Measurements from ENCODE around the gene ZNF576. TPM values are rescaled to one million over a fixed set of nuclear protein-coding genes. Genes with fewer than 3 reads are reported as not detected.

ZNF576 gene
- total and polyA plus RNA-seq, 2 of the 13 experiments (the other 11 are each of a cell fraction or from before 2014, with no cell fraction given) = 7.2 to 9.6 TPM

- TF ChIP-seq TCF7 (IDR thresholded peaks at IDR 0.05; ENCODE audit: low read depth) (no peak), ZMYM3 (CRISPR knock-in tag; IDR thresholded peaks at IDR 0.05) (peak; percentile 51), ZNF616 (CRISPR knock-in tag; IDR thresholded peaks at IDR 0.05; ENCODE audit: low read depth) (no peak)
- TF ChIP-seq, protein P1, sequence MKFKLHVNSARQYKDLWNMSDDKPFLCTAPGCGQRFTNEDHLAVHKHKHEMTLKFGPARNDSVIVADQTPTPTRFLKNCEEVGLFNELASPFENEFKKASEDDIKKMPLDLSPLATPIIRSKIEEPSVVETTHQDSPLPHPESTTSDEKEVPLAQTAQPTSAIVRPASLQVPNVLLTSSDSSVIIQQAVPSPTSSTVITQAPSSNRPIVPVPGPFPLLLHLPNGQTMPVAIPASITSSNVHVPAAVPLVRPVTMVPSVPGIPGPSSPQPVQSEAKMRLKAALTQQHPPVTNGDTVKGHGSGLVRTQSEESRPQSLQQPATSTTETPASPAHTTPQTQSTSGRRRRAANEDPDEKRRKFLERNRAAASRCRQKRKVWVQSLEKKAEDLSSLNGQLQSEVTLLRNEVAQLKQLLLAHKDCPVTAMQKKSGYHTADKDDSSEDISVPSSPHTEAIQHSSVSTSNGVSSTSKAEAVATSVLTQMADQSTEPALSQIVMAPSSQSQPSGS (CRISPR knock-in tag; IDR thresholded peaks at IDR 0.05) = no peak
Measured at GRCh38 chr19:43634068-43634467, 37.7 kb downstream of the ZNF576 start (continued).

GRCh38 chr19:43634506-43634871 is 38.1 kb downstream of the ZNF576 start:
- in situ Hi-C loops (cut with HindIII; ENCODE audit: extremely low pct_ligation_motif_present, low pct_unique_long_range_greater_than_20kb) = no loop called here
- no peak for FAIRE-seq
- ChIA-PET POLR2A (interaction anchor here (0.6 to 2.3 kb wide), 6 partner anchors 10 to 171 kb away, joined by 3 to 20 read pairs (median 6); partner anchors contain the start of genes IRGQ and ZNF576), CTCF (ENCODE audit: low intra/inter-chr PET ratio, low total read pairs) (no interaction called here)
- Histone ChIP-seq H3K4me2 (ENCODE audit: low read depth, low read length) (peak overlapping the region; percentile 92), H3K4me1 (ENCODE audit: insufficient read depth, low read length) (peaks cover 57% of the 10 kb centered on the region), H2AFZ (ENCODE audit: low read length) (no peak overlapping the region), H3K4me3 (replicated peaks in 1 of 3; ENCODE audit: insufficient read depth in 1 of 3, low read depth in 2 of 3, low read length in 3 of 3) (peak overlapping the region; percentile 61 to 76 (median 67)), H4K20me1 (ENCODE audit: insufficient read depth, low read length) (no peaks in the 10 kb centered on the region), H3K27ac (ENCODE audit: extremely low read length, insufficient read depth, low read length) (peak overlapping the region; percentile 90), H3K36me3 (replicated peaks in 1 of 2; ENCODE audit: control insufficient read depth in 1 of 2, insufficient read depth in 2 of 2, low read length in 2 of 2) (no peaks in the 10 kb centered on the region), H3K9ac (ENCODE audit: insufficient read depth, low read depth, low read length) (peak overlapping the region; percentile 87), H3K9me3 (ENCODE audit: low read length) (no peaks in the 10 kb centered on the region), H3K27me3 (ENCODE audit: control insufficient read depth in 1 of 2, insufficient read depth in 2 of 2, low read length in 2 of 2) (no peaks in the 10 kb centered on the region), H3K79me2 (ENCODE audit: insufficient read depth, low read length) (no peaks in the 10 kb centered on the region)
- DNase-seq (ENCODE audit: low spot score) = no peak
- TF ChIP-seq KAT2B (IDR thresholded peaks at IDR 0.05; ENCODE audit: borderline replicate concordance, low read depth, low read length) (no peak), HDAC6 (IDR thresholded peaks at IDR 0.05; ENCODE audit: low read depth, low read length) (no peak), NFKBIZ (CRISPR knock-in tag; IDR thresholded peaks at IDR 0.05) (no peak), ZNF772 (CRISPR knock-in tag; IDR thresholded peaks at IDR 0.05) (0 out of 2 replicates have a peak, but pooled peaks have one; percentile 20), ZFP91 (CRISPR knock-in tag; IDR thresholded peaks at IDR 0.05; ENCODE audit: borderline replicate concordance) (peak; percentile 95)
- TF ChIP-seq, protein P2, sequence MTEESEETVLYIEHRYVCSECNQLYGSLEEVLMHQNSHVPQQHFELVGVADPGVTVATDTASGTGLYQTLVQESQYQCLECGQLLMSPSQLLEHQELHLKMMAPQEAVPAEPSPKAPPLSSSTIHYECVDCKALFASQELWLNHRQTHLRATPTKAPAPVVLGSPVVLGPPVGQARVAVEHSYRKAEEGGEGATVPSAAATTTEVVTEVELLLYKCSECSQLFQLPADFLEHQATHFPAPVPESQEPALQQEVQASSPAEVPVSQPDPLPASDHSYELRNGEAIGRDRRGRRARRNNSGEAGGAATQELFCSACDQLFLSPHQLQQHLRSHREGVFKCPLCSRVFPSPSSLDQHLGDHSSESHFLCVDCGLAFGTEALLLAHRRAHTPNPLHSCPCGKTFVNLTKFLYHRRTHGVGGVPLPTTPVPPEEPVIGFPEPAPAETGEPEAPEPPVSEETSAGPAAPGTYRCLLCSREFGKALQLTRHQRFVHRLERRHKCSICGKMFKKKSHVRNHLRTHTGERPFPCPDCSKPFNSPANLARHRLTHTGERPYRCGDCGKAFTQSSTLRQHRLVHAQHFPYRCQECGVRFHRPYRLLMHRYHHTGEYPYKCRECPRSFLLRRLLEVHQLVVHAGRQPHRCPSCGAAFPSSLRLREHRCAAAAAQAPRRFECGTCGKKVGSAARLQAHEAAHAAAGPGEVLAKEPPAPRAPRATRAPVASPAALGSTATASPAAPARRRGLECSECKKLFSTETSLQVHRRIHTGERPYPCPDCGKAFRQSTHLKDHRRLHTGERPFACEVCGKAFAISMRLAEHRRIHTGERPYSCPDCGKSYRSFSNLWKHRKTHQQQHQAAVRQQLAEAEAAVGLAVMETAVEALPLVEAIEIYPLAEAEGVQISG (CRISPR knock-in tag; IDR thresholded peaks at IDR 0.05) = 0 out of 2 replicates have a peak, but pooled peaks have one; percentile 1
- WGBS (ENCODE audit: low lambda C conversion rate) = 24% methylated on average over 4 of the region's 5 CpGs
- peak; percentile 56 for ATAC-seq
- intact Hi-C loops (cut with micrococcal nuclease; ENCODE audit: unreplicated experiment) = loop anchor here (2.0 kb wide), 1 partner anchor 16 kb away; the partner anchor contains the start of gene ZNF428
- BruUV-seq (replicated peaks) = TSS peak; percentile 40
